Fibroblast of villous mesenchyme (primary cell): ENCODE data around the gene GLB1L3. TPM values are rescaled to one million over a fixed set of nuclear protein-coding genes. Genes with fewer than 3 reads are reported as not detected.

Experiments used
- DNase-seq: peaks from one replicate; pipeline ENCODE4 v3.0.0-alpha.2; 2010; ENCODE audit warnings: low read depth
- H3K4me3 ChIP-seq: 2 replicates; pipeline ENCODE4 v1.5.1; 2011; ENCODE audit warnings: low read depth, mild to moderate bottlenecking, low read length
- total RNA-seq: library from RNA; depleted of rRNA; stranded (reverse); fragments of >200 nt; gene quantifications from 2 replicates; pipeline ENCODE4 v1.2.3, GENCODE V29; 2012
- TF ChIP-seq, protein P1 (sequence below): IDR thresholded peaks from 2 replicates; pipeline ENCODE4 v1.5.1; 2012; ENCODE audit warnings: low read depth, mild to moderate bottlenecking, low read length; ENCODE audit not compliant: insufficient read depth

Gene GLB1L3
- total RNA-seq, 1 donor, result not detected

DNA sequence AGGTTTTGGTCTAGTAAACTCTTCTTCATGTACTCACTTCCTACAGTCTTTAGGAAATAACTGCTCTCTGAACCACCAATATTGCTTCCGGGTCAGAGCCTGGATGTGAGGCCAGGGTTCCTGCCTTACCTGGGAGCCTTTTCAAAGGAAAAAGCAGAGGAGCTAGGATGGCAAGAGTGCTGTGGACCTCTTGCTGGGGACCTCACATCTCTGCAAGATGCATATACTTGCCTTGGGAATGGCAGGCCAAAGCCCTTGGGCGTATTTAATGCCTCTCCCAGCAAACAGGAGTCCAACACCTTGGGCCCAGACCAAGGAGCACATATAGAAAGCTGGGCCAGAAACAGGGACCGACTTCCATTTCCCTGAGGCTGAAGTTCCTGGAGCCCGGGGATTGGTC, 60.9 kb downstream of the GLB1L3 start:
- DNase-seq, result no peak
- TF ChIP-seq, protein P1, sequence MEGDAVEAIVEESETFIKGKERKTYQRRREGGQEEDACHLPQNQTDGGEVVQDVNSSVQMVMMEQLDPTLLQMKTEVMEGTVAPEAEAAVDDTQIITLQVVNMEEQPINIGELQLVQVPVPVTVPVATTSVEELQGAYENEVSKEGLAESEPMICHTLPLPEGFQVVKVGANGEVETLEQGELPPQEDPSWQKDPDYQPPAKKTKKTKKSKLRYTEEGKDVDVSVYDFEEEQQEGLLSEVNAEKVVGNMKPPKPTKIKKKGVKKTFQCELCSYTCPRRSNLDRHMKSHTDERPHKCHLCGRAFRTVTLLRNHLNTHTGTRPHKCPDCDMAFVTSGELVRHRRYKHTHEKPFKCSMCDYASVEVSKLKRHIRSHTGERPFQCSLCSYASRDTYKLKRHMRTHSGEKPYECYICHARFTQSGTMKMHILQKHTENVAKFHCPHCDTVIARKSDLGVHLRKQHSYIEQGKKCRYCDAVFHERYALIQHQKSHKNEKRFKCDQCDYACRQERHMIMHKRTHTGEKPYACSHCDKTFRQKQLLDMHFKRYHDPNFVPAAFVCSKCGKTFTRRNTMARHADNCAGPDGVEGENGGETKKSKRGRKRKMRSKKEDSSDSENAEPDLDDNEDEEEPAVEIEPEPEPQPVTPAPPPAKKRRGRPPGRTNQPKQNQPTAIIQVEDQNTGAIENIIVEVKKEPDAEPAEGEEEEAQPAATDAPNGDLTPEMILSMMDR, result no peak
- H3K4me3 ChIP-seq, result no peak overlapping the region

DNA sequence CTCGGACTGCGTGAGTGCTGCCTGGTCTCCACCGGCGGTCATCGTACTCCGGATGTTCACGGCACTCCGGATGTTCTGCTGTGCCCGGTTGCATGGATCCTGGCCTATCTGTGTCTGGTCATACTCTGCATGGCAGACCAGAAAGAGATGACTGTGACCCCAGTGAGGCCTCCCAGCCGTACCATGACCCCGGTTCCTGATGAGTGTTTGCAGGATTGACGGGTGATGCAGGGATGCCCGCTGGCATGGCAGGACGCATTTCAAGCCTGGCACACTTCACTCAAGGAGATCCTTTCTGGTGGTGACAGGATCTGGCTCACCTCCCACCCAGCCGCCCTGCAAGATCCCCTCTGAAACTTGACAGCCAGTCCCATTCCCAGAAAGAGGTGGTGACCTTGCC, 61.9 kb downstream of the GLB1L3 start:
- DNase-seq, result no peak
- TF ChIP-seq, protein P1, result no peak
- no peak overlapping the region for H3K4me3 ChIP-seq

DNA sequence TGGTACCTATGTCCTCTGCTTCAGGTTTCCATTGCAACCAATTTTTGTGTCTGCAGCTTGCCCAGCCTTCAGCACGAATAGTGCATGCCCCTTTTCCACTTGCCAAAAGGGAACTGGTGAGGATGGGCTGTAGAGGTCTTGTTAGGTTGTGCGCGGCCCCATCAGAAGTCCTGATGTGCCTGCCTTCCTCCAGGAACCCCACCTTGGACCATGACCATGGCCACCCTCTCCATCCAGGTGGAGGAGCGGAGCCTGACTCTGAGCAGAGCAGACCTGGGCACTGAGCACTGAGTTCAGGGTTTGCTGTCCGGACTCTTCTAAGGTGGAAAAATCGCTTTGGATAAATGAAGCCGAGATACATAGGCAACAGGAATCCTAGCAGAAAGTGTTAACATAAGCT, 62.5 kb downstream of the GLB1L3 start:
- DNase-seq, result no peak
- H3K4me3 ChIP-seq, result no peak overlapping the region
- TF ChIP-seq, protein P1, result no peak

DNA sequence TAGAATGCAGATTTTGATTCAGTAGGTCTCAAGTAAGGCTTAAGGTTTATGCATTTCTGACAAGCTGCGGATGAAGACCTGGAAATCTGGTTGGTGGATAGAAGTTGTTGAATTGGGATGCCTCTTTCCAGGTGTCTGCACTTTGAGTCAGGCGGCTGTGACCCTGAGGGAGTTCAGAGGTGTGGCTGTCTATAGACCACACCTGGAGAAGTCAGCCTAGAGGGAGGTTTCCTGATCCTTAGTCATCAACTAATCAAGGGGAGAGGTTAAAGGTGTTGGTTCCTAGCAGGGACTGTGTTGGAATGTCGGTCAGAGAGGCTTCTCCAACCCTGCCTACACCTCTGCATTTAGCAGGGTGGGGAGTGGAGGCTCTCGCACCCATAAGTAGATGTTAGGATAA, 63.6 kb downstream of the GLB1L3 start:
- DNase-seq, result no peak
- TF ChIP-seq, protein P1, result no peak
- H3K4me3 ChIP-seq, result no peak overlapping the region

DNA sequence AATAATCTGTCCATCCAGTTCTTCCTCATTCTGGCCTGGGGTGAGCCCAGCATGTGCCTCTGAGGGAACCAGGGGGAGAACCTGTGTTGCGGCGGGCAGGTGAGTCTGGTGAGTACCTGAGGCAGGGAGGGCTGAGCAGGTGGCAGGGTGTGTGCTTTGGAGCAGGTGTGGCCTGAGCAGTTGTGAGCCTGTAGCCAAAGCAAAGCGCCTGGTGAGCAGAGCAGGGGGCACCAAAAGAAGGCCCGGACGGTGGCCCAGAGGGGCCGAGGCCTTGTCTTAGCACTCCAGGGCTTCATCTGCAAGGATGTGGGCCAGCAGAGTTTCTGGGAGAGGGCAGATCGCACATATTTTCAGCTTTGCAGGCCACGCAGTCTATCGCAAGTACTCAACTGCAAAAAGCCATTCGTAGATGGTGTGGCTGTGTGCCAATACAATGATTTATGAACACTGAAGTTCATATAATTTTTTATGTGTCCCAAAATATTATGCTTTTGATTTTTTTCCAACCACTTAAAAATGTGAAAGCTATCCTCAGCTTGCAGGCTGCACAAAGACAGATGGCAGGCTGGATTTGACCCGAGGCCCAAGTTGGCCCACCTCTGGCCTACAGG, 64.3 kb downstream of the GLB1L3 start:
- DNase-seq, result no peak
- TF ChIP-seq, protein P1, result no peak
- no peak overlapping the region for H3K4me3 ChIP-seq

DNA sequence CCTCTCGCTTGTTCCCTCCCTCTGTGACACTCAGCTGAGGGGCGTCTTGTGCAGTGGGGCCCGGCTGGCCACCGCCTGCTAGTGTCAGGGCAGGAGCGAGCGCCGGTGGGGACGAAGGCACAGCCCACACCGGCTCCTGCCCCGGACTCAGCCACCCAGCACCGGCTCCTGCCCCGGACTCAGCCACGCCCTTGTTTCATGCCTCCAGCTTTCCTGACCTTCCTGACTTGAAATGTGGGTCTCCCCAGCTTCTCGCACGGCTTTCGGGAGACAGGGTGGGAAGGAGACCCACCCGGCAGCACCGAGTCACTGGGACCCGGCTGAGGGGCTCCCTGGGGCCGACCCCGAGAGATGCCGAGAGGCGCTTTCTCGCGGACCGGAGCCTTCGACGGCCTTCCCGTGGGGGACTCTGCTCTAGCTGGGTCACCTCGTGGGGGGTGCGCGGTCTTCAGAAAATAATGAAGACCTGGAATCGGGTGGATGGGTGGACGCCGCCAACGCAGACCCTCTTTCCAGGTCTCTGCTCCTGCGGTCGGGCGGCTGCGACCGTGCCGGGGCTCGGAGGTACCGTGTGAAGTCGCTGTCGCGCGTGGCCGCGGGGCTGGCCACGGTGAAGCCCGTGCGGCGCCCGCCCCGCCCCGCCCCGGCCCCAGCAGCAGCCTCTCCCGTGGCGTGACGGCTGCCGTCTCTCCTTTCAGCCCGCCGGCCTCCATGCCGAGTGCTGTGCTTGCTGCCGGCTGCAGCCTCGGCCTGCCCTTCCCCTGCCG, 65.8 kb downstream of the GLB1L3 start:
- DNase-seq, result no peak
- TF ChIP-seq, protein P1, result no peak
- no peak overlapping the region for H3K4me3 ChIP-seq
